ENCODE data around the gene FGR.

The FGR gene

GRCh38 chr1:27564710-27565649 lies 70.0 kb downstream of the FGR start:
- no peak for DNase-seq

DNA sequence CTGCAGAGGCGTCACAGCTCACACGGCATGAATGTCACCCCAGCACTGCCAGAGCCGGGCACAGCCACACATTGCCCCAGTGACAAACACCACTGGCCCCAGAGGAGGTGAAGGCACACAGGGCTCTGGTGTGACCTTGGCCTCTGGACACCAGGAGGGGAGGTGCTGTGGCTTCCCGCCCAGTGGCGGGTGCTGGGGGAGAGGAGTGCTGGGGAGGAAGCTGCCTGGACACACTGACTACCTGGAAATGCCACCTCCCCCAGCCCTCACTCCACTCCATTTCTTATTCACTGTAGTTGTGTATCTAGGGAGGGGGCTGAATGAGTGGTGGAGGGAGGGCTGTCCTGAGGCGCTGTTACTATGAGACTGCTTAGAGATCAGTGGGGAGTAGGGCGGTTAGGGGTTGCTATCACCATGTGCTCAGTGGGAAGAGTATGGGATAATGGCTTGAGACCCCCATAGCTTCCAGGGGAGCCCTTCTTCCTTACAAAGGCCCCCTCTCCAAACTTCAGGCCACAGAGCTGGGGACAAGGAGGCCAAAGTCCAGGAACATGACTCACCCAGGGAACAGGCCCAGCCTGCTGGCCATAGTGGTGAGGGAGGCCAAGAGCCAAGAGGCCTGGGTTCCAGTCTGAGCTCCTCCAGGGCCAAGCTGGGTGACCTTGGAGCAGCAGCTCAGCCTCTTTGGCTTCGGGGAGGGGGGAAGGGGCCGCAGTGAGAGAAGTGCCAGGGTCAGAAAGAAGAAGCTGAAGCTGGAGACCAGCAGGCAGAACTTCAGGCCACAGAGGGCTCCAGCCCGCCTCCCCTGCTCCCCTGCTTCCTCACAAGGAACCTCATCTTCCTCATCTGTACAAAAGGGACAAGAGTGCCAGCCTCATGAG lies 71.2 kb downstream of the FGR start:
- DNase-seq: no peak

DNA sequence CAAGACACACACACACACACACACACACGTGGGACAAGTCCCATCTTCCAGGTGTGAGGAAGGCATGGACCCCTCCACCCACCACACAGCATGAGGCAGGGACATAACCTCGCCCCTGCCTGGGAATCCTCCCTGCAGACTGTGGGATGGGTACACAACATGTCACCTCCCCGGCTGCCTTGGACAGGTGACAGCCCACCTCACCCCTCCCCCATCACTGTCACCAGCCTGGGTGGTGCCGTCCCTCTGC lies 71.7 kb downstream of the FGR start:
- no peak for DNase-seq

- no peak for DNase-seq
Observed at GRCh38 chr1:27562534-27563340, 72.2 kb downstream of the FGR start.
